ENCODE measurements around the gene XPO5.

Gene XPO5

GRCh38 chr6:43494766-43495165, 81.1 kb downstream of the XPO5 start:
- no peak for DNase-seq

- no peak for DNase-seq
Measured at GRCh38 chr6:43494321-43494720, 81.5 kb downstream of the XPO5 start.

GRCh38 chr6:43493833-43494232, 82.0 kb downstream of the XPO5 start:
- no peak for DNase-seq

GRCh38 chr6:43493230-43493629, 82.6 kb downstream of the XPO5 start:
- no peak for DNase-seq

GRCh38 chr6:43492673-43493072, 83.2 kb downstream of the XPO5 start:
- DNase-seq: peak; percentile 49

GRCh38 chr6:43491750-43492661, 83.8 kb downstream of the XPO5 start:
- peak; percentile 89 for DNase-seq

GRCh38 chr6:43490523-43490939, 85.3 kb downstream of the XPO5 start:
- no peak for DNase-seq

- no peak for DNase-seq
Measured at GRCh38 chr6:43489277-43490072, 86.4 kb downstream of the XPO5 start.

GRCh38 chr6:43488667-43489276, 87.1 kb downstream of the XPO5 start:
- DNase-seq: peak; percentile 73

- no peak for DNase-seq
Measured at GRCh38 chr6:43481591-43482236, 94.1 kb downstream of the XPO5 start.

GRCh38 chr6:43481075-43481474, 94.8 kb downstream of the XPO5 start:
- no peak for DNase-seq

- DNase-seq: no peak
Measured at GRCh38 chr6:43478008-43478372, 97.8 kb downstream of the XPO5 start.

GRCh38 chr6:43477235-43478007, 98.4 kb downstream of the XPO5 start, which contains the start of gene TJAP1:
Gene TJAP1, plus strand, starts transcription at chr6:43477570. Its CDS starts 21,432 bp downstream, at chr6:43499002.
- DNase-seq: peak; percentile 90

- no peak for DNase-seq
Measured at GRCh38 chr6:43476746-43477145, 99.1 kb downstream of the XPO5 start.

- DNase-seq: no peak
Measured at GRCh38 chr6:43475516-43475915, 100.3 kb downstream of the XPO5 start.

- DNase-seq: no peak
Measured at GRCh38 chr6:43472515-43472914, 103.3 kb downstream of the XPO5 start.
